Uterus (tissue), 2 donors: ENCODE measurements around the gene NUBPL.

ENCODE experiments used
- CTCF ChIP-seq, 4 experiments: fragments of 200-600 bp in 2 of 4; fragments of 450-650 bp in 2 of 4; sonication (generic) in 2 of 4; IDR thresholded peaks; one replicate each; pipeline ENCODE4 v1.5.1; 2016 to 2019; ENCODE audit warnings: antibody characterized with exemption in 4 of 4, mild to moderate bottlenecking in 2 of 4, moderate library complexity in 1 of 4
- POLR2A ChIP-seq, 2 donors: fragments of 450-650 bp; IDR thresholded peaks; one replicate each; pipeline ENCODE4 v1.6.1; 2016; ENCODE audit warnings: antibody characterized with exemption in 2 of 2, mild to moderate bottlenecking in 1 of 2, moderate library complexity in 1 of 2

- TF ChIP-seq CTCF (IDR thresholded peaks at IDR 0.05) (no peak), POLR2A (IDR thresholded peaks at IDR 0.05) (no peak)
Observed at GRCh38 chr14:31842899-31843298, 281.7 kb downstream of the NUBPL start.
